SK-N-SH (cell line): ENCODE measurements around the gene CDK11B. TPM values are rescaled to one million over a fixed set of nuclear protein-coding genes. Genes with fewer than 3 reads are reported as not detected.

Experiments
- CTCF ChIA-PET: fragments of 300-600, 350-600 bp; formaldehyde crosslinking; extraction: SDS; loops from one replicate; lab custom pipeline; 2021; lab: Yijun Ruan, JAX
- POLR2A ChIA-PET: fragments of 350-600 bp; sonication (Branson Sonifier 250); formaldehyde crosslinking; extraction: SDS; loops from one replicate; lab custom pipeline; 2020; ENCODE audit warnings: antibody characterized with exemption, inconsistent platforms; lab: Yijun Ruan, JAX
- DNase-seq: peaks from one replicate; pipeline ENCODE4 v3.0.0; 2012
- H2AFZ ChIP-seq: fragments of 200-600 bp; sonication (generic); 2 replicates; pipeline ENCODE4 v1.8.1; 2016; ENCODE audit warnings: antibody characterized with exemption, mild to moderate bottlenecking, low read depth
- H3F3A ChIP-seq: fragments of 200-600 bp; sonication (generic); replicated peaks from 2 replicates; pipeline ENCODE3; 2016; ENCODE audit warnings: antibody characterized with exemption, mild to moderate bottlenecking; ENCODE audit not compliant: insufficient read depth
- H3K27ac ChIP-seq, 2 experiments: fragments of 200-500 bp in 1 of 2; fragments of 200-600 bp in 1 of 2; sonication (Bioruptor generic) in 1 of 2; sonication (generic), shearing (Covaris generic) in 1 of 2; 2 replicates each; pipeline versions ENCODE4 v1.5.1 to v1.6.1; 2014 to 2016; ENCODE audit warnings: low read depth in 2 of 2, inconsistent platforms in 1 of 2, low read length in 1 of 2, mild to moderate bottlenecking in 1 of 2, mixed read lengths in 1 of 2
- H3K27me3 ChIP-seq: fragments of 200-600 bp; sonication (generic), shearing (Covaris generic); 2 replicates; pipeline ENCODE4 v1.6.1; 2016; ENCODE audit warnings: mixed run types; ENCODE audit not compliant: insufficient read depth
- H3K36me3 ChIP-seq, 2 experiments: fragments of 200-500 bp in 1 of 2; fragments of 200-600 bp in 1 of 2; sonication (Bioruptor generic) in 1 of 2; sonication (generic) in 1 of 2; replicated peaks in 1 of 2; 2 replicates each; pipeline versions ENCODE3 to v1.5.1; 2014 to 2016; ENCODE audit warnings: low read length in 1 of 2, mild to moderate bottlenecking in 1 of 2; ENCODE audit not compliant: insufficient read depth in 2 of 2, control insufficient read depth in 1 of 2
- H3K4me1 ChIP-seq, 2 experiments: fragments of 200-500 bp in 1 of 2; fragments of 200-600 bp in 1 of 2; sonication (Bioruptor generic) in 1 of 2; sonication (generic), shearing (Covaris generic) in 1 of 2; 2 replicates each; pipeline versions ENCODE4 v1.5.1 to v1.6.1; 2014 to 2016; ENCODE audit warnings: low read depth in 1 of 2, low read length in 1 of 2, mixed run types in 1 of 2; ENCODE audit not compliant: insufficient read depth in 2 of 2, control insufficient read depth in 1 of 2
- H3K4me2 ChIP-seq: fragments of 200-600 bp; sonication (generic), shearing (Covaris generic); 2 replicates; pipeline ENCODE4 v1.6.1; 2017; ENCODE audit warnings: mixed run types
- H3K4me3 ChIP-seq, 2 experiments: fragments of 200-500 bp in 1 of 2; fragments of 200-600 bp in 1 of 2; sonication (Bioruptor generic) in 1 of 2; sonication (generic), shearing (Covaris generic) in 1 of 2; 2 replicates each; pipeline versions ENCODE4 v1.5.1 to v1.8.1; 2014 to 2016; ENCODE audit warnings: low read depth in 2 of 2, inconsistent platforms in 1 of 2, low read length in 1 of 2, mild to moderate bottlenecking in 1 of 2, mixed read lengths in 1 of 2, moderate library complexity in 1 of 2
- H3K79me2 ChIP-seq: fragments of 200-600 bp; sonication (generic); 2 replicates; pipeline ENCODE4 v1.8.1; 2017; ENCODE audit warnings: mild to moderate bottlenecking; ENCODE audit not compliant: insufficient read depth
- H3K9ac ChIP-seq: fragments of 200-600 bp; sonication (generic); 2 replicates; pipeline ENCODE4 v1.6.1; 2017; ENCODE audit warnings: mixed run types
- H3K9me2 ChIP-seq: fragments of 200-600 bp; sonication (generic); 2 replicates; pipeline ENCODE4 v1.6.1; 2017; ENCODE audit warnings: mixed run types
- H3K9me3 ChIP-seq: fragments of 200-600 bp; sonication (generic); 2 replicates; pipeline ENCODE4 v1.6.1; 2017; ENCODE audit warnings: mixed run types, mild to moderate bottlenecking, moderate library complexity
- H4K20me1 ChIP-seq: fragments of 200-600 bp; sonication (generic); 2 replicates; pipeline ENCODE4 v1.6.1; 2017; ENCODE audit warnings: mild to moderate bottlenecking, mixed run types; ENCODE audit not compliant: insufficient read depth
- CHD2 ChIP-seq: fragments of 150-350 bp; IDR thresholded peaks from 2 replicates; pipeline ENCODE4 v1.6.1; 2018; ENCODE audit warnings: low read length; ENCODE audit not compliant: partially characterized antibody
- ELF1 ChIP-seq: IDR thresholded peaks from 2 replicates; pipeline ENCODE4 v1.4.0; 2012
- EZH2phosphoT487 ChIP-seq: fragments of 200-600 bp; sonication (generic); IDR thresholded peaks from 2 replicates; pipeline ENCODE4 v1.6.1; 2017; ENCODE audit warnings: low read depth, mixed run types, mild to moderate bottlenecking, antibody characterized with exemption, moderate library complexity, borderline replicate concordance
- FOXJ3 ChIP-seq: sonication (generic); formaldehyde crosslinking; IDR thresholded peaks from 2 replicates; pipeline ENCODE4 v1.5.1; 2020; ENCODE audit warnings: mild to moderate bottlenecking, missing genetic modification reagents
- GABPA ChIP-seq: IDR thresholded peaks from 2 replicates; pipeline ENCODE4 v1.4.0; 2012; ENCODE audit warnings: low read depth, mild to moderate bottlenecking
- JUND ChIP-seq: IDR thresholded peaks from 2 replicates; pipeline ENCODE4 v1.4.0; 2012
- RAD21 ChIP-seq: IDR thresholded peaks from 2 replicates; pipeline ENCODE4 v1.6.1; 2012; ENCODE audit warnings: mild to moderate bottlenecking, low read length
- RCOR1 ChIP-seq: fragments of 150-350 bp; IDR thresholded peaks from 2 replicates; pipeline ENCODE4 v1.6.1; 2017; ENCODE audit warnings: antibody characterized with exemption, low read length
- RXRA ChIP-seq: IDR thresholded peaks from 2 replicates; pipeline ENCODE4 v1.4.0; 2012; ENCODE audit warnings: low read depth, mild to moderate bottlenecking, borderline replicate concordance
- TAF1 ChIP-seq: IDR thresholded peaks from 2 replicates; pipeline ENCODE4 v1.6.1; 2012; ENCODE audit warnings: low read depth, mild to moderate bottlenecking, low read length, moderate library complexity, borderline replicate concordance
- TCF12 ChIP-seq: IDR thresholded peaks from 2 replicates; pipeline ENCODE4 v1.4.0; 2012
- YY1 ChIP-seq: IDR thresholded peaks from 2 replicates; pipeline ENCODE4 v1.4.0; 2012; ENCODE audit warnings: low read depth, mild to moderate bottlenecking
- WGBS: methylation state at CpG from one replicate; pipeline ENCODE4 v1.1.6; 2017; ENCODE audit warnings: low lambda C conversion rate; 5-methylcytosine and 5-hydroxymethylcytosine counted together
- polyA plus RNA-seq, 3 experiments: library from polyadenylated mRNA; depleted of rRNA; stranded (reverse); fragments of >200 nt; gene quantifications; 2 replicates each; pipeline ENCODE4 v1.2.3, GENCODE V29; 2012
- TF ChIP-seq, protein P1 (sequence below): IDR thresholded peaks from 2 replicates; pipeline ENCODE4 v1.4.0; 2012; ENCODE audit warnings: low read depth, borderline replicate concordance
- TF ChIP-seq, protein P2 (sequence below): IDR thresholded peaks from 2 replicates; pipeline ENCODE4 v1.4.0; 2012; ENCODE audit warnings: low read depth, borderline replicate concordance
- TF ChIP-seq, protein P3 (sequence below): IDR thresholded peaks from 2 replicates; pipeline ENCODE4; 2012

The CDK11B gene
- polyA plus RNA-seq, 1 of the 3 experiments (the other 2 are of a cell fraction), result 15.0 TPM

DNA sequence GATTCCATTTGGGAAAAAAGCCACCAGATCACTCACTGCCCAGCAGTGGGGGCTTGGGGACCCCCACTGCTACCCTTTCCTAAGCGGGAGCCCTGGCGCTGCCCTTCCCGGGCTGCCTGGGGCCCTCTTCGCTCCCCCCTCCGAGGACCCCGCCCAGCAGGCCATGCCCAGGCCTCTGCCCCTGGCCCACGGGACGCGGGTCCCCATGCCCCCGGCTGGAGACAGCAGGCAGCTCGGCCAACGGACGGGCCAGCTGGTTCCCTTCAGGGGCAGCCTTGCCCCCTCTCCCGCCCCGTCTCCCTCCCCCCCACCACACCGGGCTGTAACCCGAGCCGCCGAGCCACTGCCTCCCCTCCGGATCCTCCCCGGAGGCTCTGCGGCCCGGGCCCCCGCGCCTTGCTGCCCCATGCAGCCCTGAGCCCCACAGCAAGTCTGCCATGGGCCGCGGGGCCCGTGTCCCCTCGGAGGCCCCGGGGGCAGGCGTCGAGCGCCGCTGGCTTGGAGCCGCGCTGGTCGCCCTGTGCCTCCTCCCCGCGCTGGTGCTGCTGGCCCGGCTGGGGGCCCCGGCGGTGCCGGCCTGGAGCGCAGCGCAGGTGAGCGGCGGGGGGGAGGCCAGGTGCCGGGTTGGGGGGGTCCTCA lies 26.9 kb downstream of the CDK11B start, which contains the start of gene MMP23B:
TSS of gene MMP23B (plus strand) at position 392 of the 639 bp plus-strand sequence. CDS start at position 438, 46 bp downstream.
- Histone ChIP-seq H4K20me1 (no peaks in the 10 kb centered on the region), H3K79me2 (no peaks in the 10 kb centered on the region), H3K4me1 (no peaks in the 10 kb centered on the region), H3K4me3 (no peak within 1 kb of the TSS), H3K9me3 (no peaks in the 10 kb centered on the region), H3K9me2 (no peaks in the 10 kb centered on the region), H3K9ac (no peak within 1 kb of the TSS), H3K36me3 (peaks cover 0 to 6% of the 10 kb centered on the region in 2 experiments), H3K4me2 (no peak within 1 kb of the TSS), H3K27me3 (no peaks in the 10 kb centered on the region), H2AFZ (no peak within 1 kb of the TSS), H3F3A (no peaks in the 10 kb centered on the region), H3K27ac (no peak within 1 kb of the TSS)
- peak; percentile 61 for DNase-seq
- WGBS, result 71% methylated on average over 12 of the region's 48 CpGs
- POLR2A ChIA-PET, result no interaction called here
- CTCF ChIA-PET, result no interaction called here
- TF ChIP-seq YY1 (no peak), EZH2phosphoT487 (no peak), RAD21 (no peak), RCOR1 (no peak), RXRA (no peak), FOXJ3 (CRISPR knock-in tag) (no peak), TCF12 (no peak), CHD2 (no peak), TAF1 (no peak), ELF1 (no peak), GABPA (no peak), JUND (no peak)
- TF ChIP-seq, protein P1, sequence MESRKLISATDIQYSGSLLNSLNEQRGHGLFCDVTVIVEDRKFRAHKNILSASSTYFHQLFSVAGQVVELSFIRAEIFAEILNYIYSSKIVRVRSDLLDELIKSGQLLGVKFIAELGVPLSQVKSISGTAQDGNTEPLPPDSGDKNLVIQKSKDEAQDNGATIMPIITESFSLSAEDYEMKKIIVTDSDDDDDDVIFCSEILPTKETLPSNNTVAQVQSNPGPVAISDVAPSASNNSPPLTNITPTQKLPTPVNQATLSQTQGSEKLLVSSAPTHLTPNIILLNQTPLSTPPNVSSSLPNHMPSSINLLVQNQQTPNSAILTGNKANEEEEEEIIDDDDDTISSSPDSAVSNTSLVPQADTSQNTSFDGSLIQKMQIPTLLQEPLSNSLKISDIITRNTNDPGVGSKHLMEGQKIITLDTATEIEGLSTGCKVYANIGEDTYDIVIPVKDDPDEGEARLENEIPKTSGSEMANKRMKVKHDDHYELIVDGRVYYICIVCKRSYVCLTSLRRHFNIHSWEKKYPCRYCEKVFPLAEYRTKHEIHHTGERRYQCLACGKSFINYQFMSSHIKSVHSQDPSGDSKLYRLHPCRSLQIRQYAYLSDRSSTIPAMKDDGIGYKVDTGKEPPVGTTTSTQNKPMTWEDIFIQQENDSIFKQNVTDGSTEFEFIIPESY, result no peak
- TF ChIP-seq, protein P2, sequence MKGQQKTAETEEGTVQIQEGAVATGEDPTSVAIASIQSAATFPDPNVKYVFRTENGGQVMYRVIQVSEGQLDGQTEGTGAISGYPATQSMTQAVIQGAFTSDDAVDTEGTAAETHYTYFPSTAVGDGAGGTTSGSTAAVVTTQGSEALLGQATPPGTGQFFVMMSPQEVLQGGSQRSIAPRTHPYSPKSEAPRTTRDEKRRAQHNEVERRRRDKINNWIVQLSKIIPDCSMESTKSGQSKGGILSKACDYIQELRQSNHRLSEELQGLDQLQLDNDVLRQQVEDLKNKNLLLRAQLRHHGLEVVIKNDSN, result no peak
- TF ChIP-seq, protein P3, sequence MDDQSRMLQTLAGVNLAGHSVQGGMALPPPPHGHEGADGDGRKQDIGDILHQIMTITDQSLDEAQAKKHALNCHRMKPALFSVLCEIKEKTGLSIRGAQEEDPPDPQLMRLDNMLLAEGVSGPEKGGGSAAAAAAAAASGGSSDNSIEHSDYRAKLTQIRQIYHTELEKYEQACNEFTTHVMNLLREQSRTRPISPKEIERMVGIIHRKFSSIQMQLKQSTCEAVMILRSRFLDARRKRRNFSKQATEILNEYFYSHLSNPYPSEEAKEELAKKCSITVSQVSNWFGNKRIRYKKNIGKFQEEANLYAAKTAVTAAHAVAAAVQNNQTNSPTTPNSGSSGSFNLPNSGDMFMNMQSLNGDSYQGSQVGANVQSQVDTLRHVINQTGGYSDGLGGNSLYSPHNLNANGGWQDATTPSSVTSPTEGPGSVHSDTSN, result no peak
